Loucy (cell line): ENCODE measurements around the gene WFDC11.
"Not testable (repeated sequence)": the region's sequence is repeated elsewhere in the genome, so short reads cannot be mapped to it uniquely, and the experiment has no call there.

Experiments used
- EZH2phosphoT487 ChIP-seq: fragments of 200-600 bp; IDR thresholded peaks from 2 replicates; pipeline ENCODE4 v1.6.1; 2018; ENCODE audit warnings: antibody characterized with exemption, mild to moderate bottlenecking, moderate library complexity, borderline replicate concordance
- TF ChIP-seq, protein P1 (sequence below): fragments of 200-600 bp; sonication (generic); conservative IDR thresholded peaks from 2 replicates; pipeline ENCODE4 v1.5.1; 2014; ENCODE audit warnings: mild to moderate bottlenecking, antibody characterized with exemption, low read length

DNA sequence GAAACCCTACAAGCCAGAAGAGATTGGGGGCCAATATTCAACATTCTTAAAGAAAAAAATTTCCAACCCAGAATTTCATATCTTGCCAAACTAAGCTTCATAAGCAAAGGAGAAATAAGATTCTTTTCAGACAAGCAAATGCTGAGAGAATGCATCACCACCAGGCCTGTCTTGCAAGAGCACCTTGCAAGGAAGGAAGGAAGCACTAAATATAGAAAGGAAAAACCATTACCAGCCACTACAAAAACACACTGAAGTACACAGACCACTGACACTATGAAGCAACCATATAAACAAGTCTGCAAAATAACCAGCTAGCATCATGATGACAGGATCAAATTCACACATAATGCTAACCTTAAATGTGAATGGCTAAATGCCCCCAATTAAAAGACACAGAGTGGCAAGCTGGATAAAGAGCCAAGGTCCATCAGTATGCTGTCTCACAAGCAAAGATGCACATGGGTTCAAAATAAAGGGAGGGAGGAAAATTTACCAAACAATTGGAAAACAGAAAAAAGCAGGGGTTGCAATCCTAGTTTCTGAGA is 46.2 kb upstream of the WFDC11 start:
- TF ChIP-seq, protein P1, sequence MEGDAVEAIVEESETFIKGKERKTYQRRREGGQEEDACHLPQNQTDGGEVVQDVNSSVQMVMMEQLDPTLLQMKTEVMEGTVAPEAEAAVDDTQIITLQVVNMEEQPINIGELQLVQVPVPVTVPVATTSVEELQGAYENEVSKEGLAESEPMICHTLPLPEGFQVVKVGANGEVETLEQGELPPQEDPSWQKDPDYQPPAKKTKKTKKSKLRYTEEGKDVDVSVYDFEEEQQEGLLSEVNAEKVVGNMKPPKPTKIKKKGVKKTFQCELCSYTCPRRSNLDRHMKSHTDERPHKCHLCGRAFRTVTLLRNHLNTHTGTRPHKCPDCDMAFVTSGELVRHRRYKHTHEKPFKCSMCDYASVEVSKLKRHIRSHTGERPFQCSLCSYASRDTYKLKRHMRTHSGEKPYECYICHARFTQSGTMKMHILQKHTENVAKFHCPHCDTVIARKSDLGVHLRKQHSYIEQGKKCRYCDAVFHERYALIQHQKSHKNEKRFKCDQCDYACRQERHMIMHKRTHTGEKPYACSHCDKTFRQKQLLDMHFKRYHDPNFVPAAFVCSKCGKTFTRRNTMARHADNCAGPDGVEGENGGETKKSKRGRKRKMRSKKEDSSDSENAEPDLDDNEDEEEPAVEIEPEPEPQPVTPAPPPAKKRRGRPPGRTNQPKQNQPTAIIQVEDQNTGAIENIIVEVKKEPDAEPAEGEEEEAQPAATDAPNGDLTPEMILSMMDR: not testable (repeated sequence)
- not testable (repeated sequence) for TF ChIP-seq EZH2phosphoT487
